Colonic mucosa (tissue), 4 donors: ENCODE measurements around the gene IRF2. TPM values are rescaled to one million over a fixed set of nuclear protein-coding genes. Genes with fewer than 3 reads are reported as not detected.

ENCODE experiments used
- DNase-seq: peaks from one replicate; pipeline ENCODE4 v3.0.0-alpha.2; 2020
- H3K27ac ChIP-seq: fragments of 200-600 bp; one replicate; pipeline ENCODE4 v1.8.0; 2021
- H3K27me3 ChIP-seq: fragments of 200-600 bp; one replicate; pipeline ENCODE4 v1.8.0; 2021
- H3K36me3 ChIP-seq: fragments of 200-600 bp; one replicate; pipeline ENCODE4 v1.8.0; 2021
- H3K4me1 ChIP-seq: fragments of 200-600 bp; one replicate; pipeline ENCODE4 v1.8.0; 2021; ENCODE audit warnings: mild to moderate bottlenecking
- H3K4me3 ChIP-seq: fragments of 200-600 bp; one replicate; pipeline ENCODE4 v1.8.0; 2021
- H3K9ac ChIP-seq, 2 donors: one replicate each; pipeline ENCODE4 v1.7.0; 2013; ENCODE audit warnings: control low read depth in 2 of 2, low read depth in 2 of 2, low read length in 2 of 2
- H3K9me3 ChIP-seq: fragments of 200-600 bp; one replicate; pipeline ENCODE4 v1.8.0; 2021
- CTCF ChIP-seq: fragments of 200-600 bp; IDR thresholded peaks from one replicate; pipeline ENCODE4 v1.8.0; 2022; ENCODE audit warnings: antibody characterized with exemption, mild to moderate bottlenecking
- intact Hi-C: fragments of 100-400 bp; cut with DNase I; formaldehyde crosslinking; loops from one replicate; pipeline ENCODE4 v1.14.1; 2022
- total RNA-seq, 2 donors: library from RNA; stranded (reverse); fragmentation: NEBNext Ultra II Directional in 1 of 2; extraction: Animal tissue kit (Norgen Biotek cat#: 25700) in 1 of 2; gene quantifications; one replicate each; pipeline ENCODE4 v1.2.1, GENCODE V29; 2021
- donor health status: healthy.
- donor health status: DM: no; HTN: no; CAD: no.
- donor health status: DM: no; HTN: no; CAD: no.

Gene IRF2
- total RNA-seq, 2 donors from 2014 or later: 36.2 to 61.9 TPM

- no peak for DNase-seq
- Histone ChIP-seq H3K9me3 (no peaks in the 10 kb centered on the region), H3K4me3 (no peak overlapping the region), H3K9ac (no peak overlapping the region), H3K27me3 (no peaks in the 10 kb centered on the region), H3K27ac (no peak overlapping the region), H3K36me3 (no peaks in the 10 kb centered on the region), H3K4me1 (no peaks in the 10 kb centered on the region)
- intact Hi-C loops: no loop called here
- no peak for TF ChIP-seq CTCF
These were observed 9.4 kb downstream of the IRF2 start for GRCh38 chr4:184464759-184465454.

GRCh38 chr4:184463856-184464255, 10.5 kb downstream of the IRF2 start:
- intact Hi-C loops: no loop called here
- no peaks in the 10 kb centered on the region for H3K27me3 ChIP-seq
- H3K9ac ChIP-seq: no peak overlapping the region
- H3K4me1 ChIP-seq: no peaks in the 10 kb centered on the region
- H3K9me3 ChIP-seq: no peaks in the 10 kb centered on the region
- no peaks in the 10 kb centered on the region for H3K36me3 ChIP-seq
- H3K27ac ChIP-seq: no peak overlapping the region
- no peak overlapping the region for H3K4me3 ChIP-seq
- TF ChIP-seq CTCF: no peak
- DNase-seq: no peak

- Histone ChIP-seq H3K27me3 (no peaks in the 10 kb centered on the region), H3K27ac (no peak overlapping the region), H3K9ac (no peak overlapping the region), H3K9me3 (no peaks in the 10 kb centered on the region), H3K4me3 (no peak overlapping the region), H3K4me1 (no peaks in the 10 kb centered on the region), H3K36me3 (no peaks in the 10 kb centered on the region)
- no peak for DNase-seq
- intact Hi-C loops: no loop called here
- no peak for TF ChIP-seq CTCF
These were observed 11.2 kb downstream of the IRF2 start for GRCh38 chr4:184463158-184463557.

- Histone ChIP-seq H3K36me3 (no peaks in the 10 kb centered on the region), H3K27me3 (no peaks in the 10 kb centered on the region), H3K4me3 (no peak overlapping the region), H3K27ac (no peak overlapping the region), H3K9me3 (no peaks in the 10 kb centered on the region), H3K9ac (no peak overlapping the region), H3K4me1 (no peaks in the 10 kb centered on the region)
- intact Hi-C loops: no loop called here
- no peak for TF ChIP-seq CTCF
- DNase-seq: no peak
These were observed 11.6 kb downstream of the IRF2 start for GRCh38 chr4:184462724-184463123.

- H3K27me3 ChIP-seq: no peaks in the 10 kb centered on the region
- intact Hi-C loops: no loop called here
- H3K27ac ChIP-seq: no peak overlapping the region
- H3K4me1 ChIP-seq: no peaks in the 10 kb centered on the region
- no peak overlapping the region for H3K4me3 ChIP-seq
- H3K36me3 ChIP-seq: no peaks in the 10 kb centered on the region
- no peaks in the 10 kb centered on the region for H3K9me3 ChIP-seq
- DNase-seq: no peak
- H3K9ac ChIP-seq: no peak overlapping the region
- TF ChIP-seq CTCF: no peak
These were observed 12.5 kb downstream of the IRF2 start for GRCh38 chr4:184461711-184462441.
